Neural cell (in vitro differentiated cells): Measurements from ENCODE around the gene MGAT4B. TPM values are rescaled to one million over a fixed set of nuclear protein-coding genes. Genes with fewer than 3 reads are reported as not detected.

ENCODE experiments used
- H2AFZ ChIP-seq: fragments of 200-600, 300-800 bp; sonication (generic), shearing (Covaris generic); 2 replicates; pipeline ENCODE4 v1.6.0; 2014; ENCODE audit warnings: low read depth, mild to moderate bottlenecking, antibody characterized with exemption, low read length, moderate library complexity
- H3F3A ChIP-seq: fragments of 200-600 bp; shearing (Covaris generic); 2 replicates; pipeline ENCODE4 v1.6.1; 2016; ENCODE audit warnings: mild to moderate bottlenecking, moderate library complexity, mixed read lengths, antibody characterized with exemption, low read length; ENCODE audit not compliant: insufficient read depth, poor library complexity, severe bottlenecking
- H3K27ac ChIP-seq: fragments of 200-600, 300-800 bp; sonication (generic), shearing (Covaris generic); 2 replicates; pipeline ENCODE4 v1.5.1; 2014; ENCODE audit warnings: mild to moderate bottlenecking, low read length, moderate library complexity
- H3K27me3 ChIP-seq: fragments of 300-800, 200-600 bp; sonication (generic), shearing (Covaris generic); 2 replicates; pipeline ENCODE4 v1.6.0; 2014; ENCODE audit warnings: mild to moderate bottlenecking, low read depth, low read length, moderate library complexity; ENCODE audit not compliant: insufficient read depth
- H3K36me3 ChIP-seq: fragments of 300-800, 200-600 bp; sonication (generic), shearing (Covaris generic); 2 replicates; pipeline ENCODE4 v1.5.1; 2014; ENCODE audit warnings: mild to moderate bottlenecking, antibody characterized with exemption, low read length, moderate library complexity; ENCODE audit not compliant: insufficient read depth
- H3K4me2 ChIP-seq: fragments of 300-800, 200-600 bp; sonication (generic), shearing (Covaris generic); 2 replicates; pipeline ENCODE4 v1.6.0; 2014; ENCODE audit warnings: mild to moderate bottlenecking, low read length
- H3K4me3 ChIP-seq: fragments of 300-800, 200-600 bp; sonication (generic), shearing (Covaris generic); 2 replicates; pipeline ENCODE4 v1.5.1; 2014; ENCODE audit warnings: mild to moderate bottlenecking, low read length, moderate library complexity
- H3K79me2 ChIP-seq: fragments of 200-600 bp; shearing (Covaris generic); replicated peaks from 2 replicates; pipeline ENCODE4 v1.6.0; 2014; ENCODE audit warnings: mild to moderate bottlenecking, low read length, moderate library complexity; ENCODE audit not compliant: insufficient read depth
- H3K9ac ChIP-seq: fragments of 300-800, 200-600 bp; sonication (generic), shearing (Covaris generic); 2 replicates; pipeline ENCODE4 v1.6.1; 2016; ENCODE audit warnings: mild to moderate bottlenecking, low read length, mixed read lengths
- H3K9me2 ChIP-seq: fragments of 200-600 bp; shearing (Covaris generic); 2 replicates; pipeline ENCODE4 v1.6.1; 2016; ENCODE audit warnings: mild to moderate bottlenecking, low read length, mixed read lengths; ENCODE audit not compliant: insufficient read depth
- H3K9me3 ChIP-seq: fragments of 200-600, 300-800 bp; sonication (generic), shearing (Covaris generic); 2 replicates; pipeline ENCODE4 v1.6.1; 2016; ENCODE audit warnings: mild to moderate bottlenecking, mixed run types, low read length, moderate library complexity, mixed read lengths
- H4K20me1 ChIP-seq: fragments of 200-600 bp; shearing (Covaris generic); 2 replicates; pipeline ENCODE4 v1.6.1; 2016; ENCODE audit warnings: mild to moderate bottlenecking, mixed run types; ENCODE audit not compliant: insufficient read depth
- EP300 ChIP-seq: fragments of 450-650 bp; conservative IDR thresholded peaks from 2 replicates; pipeline ENCODE4 v1.6.1; 2014; ENCODE audit warnings: antibody characterized with exemption, mild to moderate bottlenecking, moderate library complexity; ENCODE audit not compliant: poor library complexity, severe bottlenecking
- EZH2 ChIP-seq: fragments of 200-600, 300-800 bp; shearing (Covaris generic), sonication (generic); IDR thresholded peaks from 2 replicates; pipeline ENCODE4 v1.6.1; 2014; ENCODE audit warnings: antibody characterized with exemption, low read length, borderline replicate concordance, mild to moderate bottlenecking; ENCODE audit not compliant: insufficient read depth, poor library complexity, severe bottlenecking
- MXI1 ChIP-seq: fragments of 450-650 bp; conservative IDR thresholded peaks from 2 replicates; pipeline ENCODE4 v1.6.1; 2014; ENCODE audit warnings: antibody characterized with exemption, mild to moderate bottlenecking; ENCODE audit not compliant: poor library complexity, severe bottlenecking
- POLR2AphosphoS5 ChIP-seq: IDR thresholded peaks from 2 replicates; pipeline ENCODE4 v1.6.1; 2012
- RAD21 ChIP-seq: fragments of 450-650 bp; conservative IDR thresholded peaks from 2 replicates; pipeline ENCODE4 v1.6.1; 2014; ENCODE audit warnings: antibody characterized with exemption, mild to moderate bottlenecking, moderate library complexity
- SMC3 ChIP-seq: fragments of 450-650 bp; conservative IDR thresholded peaks from 2 replicates; pipeline ENCODE4 v1.6.1; 2014; ENCODE audit warnings: antibody characterized with exemption, mild to moderate bottlenecking, moderate library complexity; ENCODE audit not compliant: poor library complexity
- TAF1 ChIP-seq: IDR thresholded peaks from 2 replicates; pipeline ENCODE4 v1.6.1; 2012; ENCODE audit warnings: low read depth
- polyA plus RNA-seq: library from polyadenylated mRNA; depleted of rRNA; stranded (reverse); fragments of >200 nt; gene quantifications from 2 replicates; pipeline ENCODE4 v1.2.3, GENCODE V29; 2014
- TF ChIP-seq, protein P1 (sequence below): fragments of 450-650 bp; IDR thresholded peaks from 2 replicates; pipeline ENCODE4 v1.5.1; 2014; ENCODE audit warnings: antibody characterized with exemption, mild to moderate bottlenecking, moderate library complexity; ENCODE audit not compliant: poor library complexity, severe bottlenecking
- TF ChIP-seq, protein P2 (sequence below): IDR thresholded peaks from 2 replicates; pipeline ENCODE4 v1.6.1; 2012; ENCODE audit warnings: borderline replicate concordance

Gene MGAT4B
- polyA plus RNA-seq, 1 donor from 2014 or later, result 70.6 TPM

DNA sequence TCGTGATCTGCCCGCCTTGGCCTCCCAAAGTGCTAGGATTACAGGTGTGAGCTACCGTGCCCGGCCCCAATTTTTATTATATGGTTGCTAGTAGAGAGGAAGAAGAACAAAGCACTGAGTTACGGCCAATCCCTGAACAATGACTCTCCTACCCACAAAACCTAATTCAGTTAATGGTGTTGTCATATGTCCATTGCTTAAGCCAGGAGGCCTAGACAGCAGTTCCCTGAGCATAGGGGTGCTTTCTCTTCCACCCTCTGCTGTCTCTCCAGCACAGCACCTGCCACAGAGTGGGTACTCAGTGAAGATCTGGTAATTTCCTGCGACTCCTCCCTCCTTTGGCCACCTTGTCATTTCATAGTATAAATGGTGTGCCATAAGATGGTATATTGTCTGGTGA lies 34.3 kb downstream of the MGAT4B start:
- Histone ChIP-seq H3K9me2 (no peaks in the 10 kb centered on the region), H3F3A (no peaks in the 10 kb centered on the region), H3K4me3 (no peak overlapping the region), H3K36me3 (peaks cover 8% of the 10 kb centered on the region), H3K9me3 (no peaks in the 10 kb centered on the region), H3K9ac (no peak overlapping the region), H3K79me2 (no peaks in the 10 kb centered on the region), H4K20me1 (no peaks in the 10 kb centered on the region), H3K27ac (no peak overlapping the region), H3K4me2 (no peak overlapping the region), H2AFZ (no peak overlapping the region), H3K27me3 (no peaks in the 10 kb centered on the region)
- TF ChIP-seq, protein P1, sequence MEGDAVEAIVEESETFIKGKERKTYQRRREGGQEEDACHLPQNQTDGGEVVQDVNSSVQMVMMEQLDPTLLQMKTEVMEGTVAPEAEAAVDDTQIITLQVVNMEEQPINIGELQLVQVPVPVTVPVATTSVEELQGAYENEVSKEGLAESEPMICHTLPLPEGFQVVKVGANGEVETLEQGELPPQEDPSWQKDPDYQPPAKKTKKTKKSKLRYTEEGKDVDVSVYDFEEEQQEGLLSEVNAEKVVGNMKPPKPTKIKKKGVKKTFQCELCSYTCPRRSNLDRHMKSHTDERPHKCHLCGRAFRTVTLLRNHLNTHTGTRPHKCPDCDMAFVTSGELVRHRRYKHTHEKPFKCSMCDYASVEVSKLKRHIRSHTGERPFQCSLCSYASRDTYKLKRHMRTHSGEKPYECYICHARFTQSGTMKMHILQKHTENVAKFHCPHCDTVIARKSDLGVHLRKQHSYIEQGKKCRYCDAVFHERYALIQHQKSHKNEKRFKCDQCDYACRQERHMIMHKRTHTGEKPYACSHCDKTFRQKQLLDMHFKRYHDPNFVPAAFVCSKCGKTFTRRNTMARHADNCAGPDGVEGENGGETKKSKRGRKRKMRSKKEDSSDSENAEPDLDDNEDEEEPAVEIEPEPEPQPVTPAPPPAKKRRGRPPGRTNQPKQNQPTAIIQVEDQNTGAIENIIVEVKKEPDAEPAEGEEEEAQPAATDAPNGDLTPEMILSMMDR, result no peak
- TF ChIP-seq SMC3, result no peak
- TF ChIP-seq, protein P2, sequence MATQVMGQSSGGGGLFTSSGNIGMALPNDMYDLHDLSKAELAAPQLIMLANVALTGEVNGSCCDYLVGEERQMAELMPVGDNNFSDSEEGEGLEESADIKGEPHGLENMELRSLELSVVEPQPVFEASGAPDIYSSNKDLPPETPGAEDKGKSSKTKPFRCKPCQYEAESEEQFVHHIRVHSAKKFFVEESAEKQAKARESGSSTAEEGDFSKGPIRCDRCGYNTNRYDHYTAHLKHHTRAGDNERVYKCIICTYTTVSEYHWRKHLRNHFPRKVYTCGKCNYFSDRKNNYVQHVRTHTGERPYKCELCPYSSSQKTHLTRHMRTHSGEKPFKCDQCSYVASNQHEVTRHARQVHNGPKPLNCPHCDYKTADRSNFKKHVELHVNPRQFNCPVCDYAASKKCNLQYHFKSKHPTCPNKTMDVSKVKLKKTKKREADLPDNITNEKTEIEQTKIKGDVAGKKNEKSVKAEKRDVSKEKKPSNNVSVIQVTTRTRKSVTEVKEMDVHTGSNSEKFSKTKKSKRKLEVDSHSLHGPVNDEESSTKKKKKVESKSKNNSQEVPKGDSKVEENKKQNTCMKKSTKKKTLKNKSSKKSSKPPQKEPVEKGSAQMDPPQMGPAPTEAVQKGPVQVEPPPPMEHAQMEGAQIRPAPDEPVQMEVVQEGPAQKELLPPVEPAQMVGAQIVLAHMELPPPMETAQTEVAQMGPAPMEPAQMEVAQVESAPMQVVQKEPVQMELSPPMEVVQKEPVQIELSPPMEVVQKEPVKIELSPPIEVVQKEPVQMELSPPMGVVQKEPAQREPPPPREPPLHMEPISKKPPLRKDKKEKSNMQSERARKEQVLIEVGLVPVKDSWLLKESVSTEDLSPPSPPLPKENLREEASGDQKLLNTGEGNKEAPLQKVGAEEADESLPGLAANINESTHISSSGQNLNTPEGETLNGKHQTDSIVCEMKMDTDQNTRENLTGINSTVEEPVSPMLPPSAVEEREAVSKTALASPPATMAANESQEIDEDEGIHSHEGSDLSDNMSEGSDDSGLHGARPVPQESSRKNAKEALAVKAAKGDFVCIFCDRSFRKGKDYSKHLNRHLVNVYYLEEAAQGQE, result no peak
- no peak for TF ChIP-seq MXI1
- TF ChIP-seq POLR2AphosphoS5, result no peak
- TF ChIP-seq RAD21, result no peak
- no peak for TF ChIP-seq EP300
- TF ChIP-seq EZH2, result no peak
- TF ChIP-seq TAF1, result no peak

DNA sequence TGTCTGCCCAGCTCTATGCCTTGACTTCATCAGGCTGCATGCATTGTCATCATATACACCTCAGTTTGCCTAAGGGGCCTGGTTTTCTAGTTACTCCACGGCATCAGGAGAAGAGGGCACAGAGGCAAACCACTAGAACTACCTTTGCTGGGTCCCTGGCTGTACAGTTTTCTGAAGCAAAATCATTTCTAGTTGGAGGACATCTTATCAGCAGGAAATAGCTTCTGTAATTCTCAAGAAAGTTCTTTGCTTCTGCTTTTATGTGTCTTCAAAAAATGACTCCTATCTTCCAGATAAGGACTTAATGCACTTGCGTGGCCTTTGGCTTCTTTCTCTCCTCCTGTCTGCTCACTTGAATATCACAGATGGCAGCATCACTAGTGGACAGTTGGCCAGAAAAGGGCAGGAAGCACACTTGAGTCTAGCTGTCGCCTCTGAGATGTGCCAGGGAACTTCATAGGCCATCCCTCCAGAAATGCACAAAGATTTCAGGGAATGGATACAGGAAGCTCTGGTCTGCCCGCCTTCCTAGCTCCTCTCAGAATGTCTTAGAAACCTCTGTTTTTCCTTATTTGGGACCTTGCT lies 35.3 kb downstream of the MGAT4B start:
- Histone ChIP-seq H3K27ac (no peak overlapping the region), H3K79me2 (peaks cover 9% of the 10 kb centered on the region), H3K4me3 (no peak overlapping the region), H4K20me1 (no peaks in the 10 kb centered on the region), H3K27me3 (no peaks in the 10 kb centered on the region), H3K9ac (no peak overlapping the region), H3K36me3 (peaks cover 8% of the 10 kb centered on the region), H3K4me2 (no peak overlapping the region), H2AFZ (no peak overlapping the region), H3K9me3 (no peaks in the 10 kb centered on the region), H3F3A (no peaks in the 10 kb centered on the region), H3K9me2 (no peaks in the 10 kb centered on the region)
- no peak for TF ChIP-seq SMC3
- no peak for TF ChIP-seq MXI1
- TF ChIP-seq EZH2, result no peak
